Smooth muscle cell (in vitro differentiated cells): ENCODE measurements around the gene DAB2IP. TPM values are rescaled to one million over a fixed set of nuclear protein-coding genes. Genes with fewer than 3 reads are reported as not detected.

Experiments used
- DNase-seq: peaks from one replicate; lab custom pipeline; 2025; ENCODE audit not compliant: unreplicated experiment; lab: John Stamatoyannopoulos, UW
- H2AFZ ChIP-seq: fragments of 200-600 bp; sonication (generic); 2 replicates; pipeline ENCODE4 v1.6.0; 2016; ENCODE audit warnings: antibody characterized with exemption, low read depth, mild to moderate bottlenecking
- H3F3A ChIP-seq: fragments of 200-600 bp; sonication (generic); 2 replicates; pipeline ENCODE4 v1.6.0; 2017; ENCODE audit warnings: antibody characterized with exemption, low read depth
- H3K27ac ChIP-seq: fragments of 200-600 bp; sonication (generic); 2 replicates; pipeline ENCODE4 v1.5.1; 2016; ENCODE audit warnings: low read depth, mild to moderate bottlenecking
- H3K27me3 ChIP-seq: fragments of 200-600 bp; sonication (generic); 2 replicates; pipeline ENCODE4 v1.6.1; 2016; ENCODE audit warnings: low read depth, mild to moderate bottlenecking
- H3K36me3 ChIP-seq: fragments of 200-600 bp; sonication (generic); 2 replicates; pipeline ENCODE4 v1.5.1; 2016; ENCODE audit warnings: low read depth
- H3K4me1 ChIP-seq: fragments of 200-600 bp; sonication (generic); 2 replicates; pipeline ENCODE4 v1.5.1; 2016; ENCODE audit warnings: low read depth
- H3K4me2 ChIP-seq: fragments of 200-600 bp; sonication (generic); 2 replicates; pipeline ENCODE4 v1.6.0; 2016; ENCODE audit warnings: mild to moderate bottlenecking
- H3K4me3 ChIP-seq: fragments of 200-600 bp; sonication (generic); 2 replicates; pipeline ENCODE4 v1.5.1; 2016; ENCODE audit warnings: mild to moderate bottlenecking
- H3K79me2 ChIP-seq: fragments of 200-600 bp; sonication (generic); 2 replicates; pipeline ENCODE4 v1.6.0; 2016; ENCODE audit warnings: low read depth, mild to moderate bottlenecking
- H3K9ac ChIP-seq: fragments of 200-600 bp; sonication (generic); 2 replicates; pipeline ENCODE4 v1.6.0; 2016; ENCODE audit warnings: low read depth
- H3K9me3 ChIP-seq: fragments of 200-600 bp; sonication (generic); replicated peaks from 2 replicates; pipeline ENCODE4 v1.5.1; 2016; ENCODE audit warnings: low read depth
- H4K20me1 ChIP-seq: fragments of 200-600 bp; sonication (generic); 2 replicates; pipeline ENCODE4 v1.6.0; 2016; ENCODE audit warnings: low read depth
- CTCF ChIP-seq: fragments of 200-600 bp; sonication (generic); IDR thresholded peaks from 2 replicates; pipeline ENCODE4 v1.5.1; 2017; ENCODE audit warnings: borderline replicate concordance, mild to moderate bottlenecking, antibody characterized with exemption; ENCODE audit not compliant: insufficient read depth, poor library complexity, severe bottlenecking
- WGBS: methylation state at CpG from one replicate; pipeline ENCODE4 v1.1.7; 2016; ENCODE audit warnings: low lambda C conversion rate; 5-methylcytosine and 5-hydroxymethylcytosine counted together
- polyA plus RNA-seq: library from polyadenylated mRNA; unstranded; fragments of >200 nt; fragmentation: Nextera tagmentation; extraction: Ambion mirVana; gene quantifications from 2 replicates; pipeline ENCODE4 v1.2.1, GENCODE V29; 2016
- total RNA-seq: library from RNA; depleted of rRNA; stranded (reverse); fragments of >200 nt; gene quantifications from 2 replicates; pipeline ENCODE4 v1.2.3, GENCODE V29; 2014

The DAB2IP gene
- 15.5 and 21.6 TPM in 2 replicates for total RNA-seq
- polyA plus RNA-seq, result 10.4 and 14.0 TPM in 2 replicates

- Histone ChIP-seq H3K4me3 (peak within 1 kb of the TSS; percentile 75), H3K27ac (peak within 1 kb of the TSS; percentile 3), H3F3A (peaks cover 3% of the 10 kb centered on the region), H2AFZ (peak within 1 kb of the TSS; percentile 56), H3K36me3 (no peaks in the 10 kb centered on the region), H3K9ac (peak within 1 kb of the TSS; percentile 55), H3K4me2 (peak within 1 kb of the TSS; percentile 99), H3K4me1 (peaks cover 23% of the 10 kb centered on the region), H3K27me3 (no peaks in the 10 kb centered on the region), H3K9me3 (no peaks in the 10 kb centered on the region), H3K79me2 (peaks cover 40% of the 10 kb centered on the region), H4K20me1 (peaks cover 43% of the 10 kb centered on the region)
- peak; percentile 47 for DNase-seq
- no peak for TF ChIP-seq CTCF
- 2% methylated on average over 59 of the region's 79 CpGs for WGBS
Observed at GRCh38 chr9:121651295-121652020, at the start of gene DAB2IP. Gene DAB2IP, plus strand, starts transcription at chr9:121651634. Its CDS starts 142 bp downstream, at chr9:121651776.

GRCh38 chr9:121603028-121603427 is 48.4 kb upstream of the DAB2IP start:
- no peak overlapping the region for H3K4me2 ChIP-seq
- H3F3A ChIP-seq, result peaks cover 9% of the 10 kb centered on the region
- no peak overlapping the region for H3K4me3 ChIP-seq
- no peaks in the 10 kb centered on the region for H3K36me3 ChIP-seq
- H3K27ac ChIP-seq, result no peak overlapping the region
- no peak overlapping the region for H3K9ac ChIP-seq
- peaks cover 33% of the 10 kb centered on the region for H4K20me1 ChIP-seq
- no peaks in the 10 kb centered on the region for H3K9me3 ChIP-seq
- no peaks in the 10 kb centered on the region for H3K27me3 ChIP-seq
- no peak overlapping the region for H2AFZ ChIP-seq
- no peak for TF ChIP-seq CTCF
- 66% methylated on average over 7 of the region's 7 CpGs for WGBS
- DNase-seq, result no peak
- H3K79me2 ChIP-seq, result peaks cover 17% of the 10 kb centered on the region
- peaks cover 7% of the 10 kb centered on the region for H3K4me1 ChIP-seq

GRCh38 chr9:121604242-121604641 is 47.2 kb upstream of the DAB2IP start:
- WGBS, result 42% methylated on average over 4 of the region's 4 CpGs
- no peak for DNase-seq
- peaks cover 33% of the 10 kb centered on the region for H4K20me1 ChIP-seq
- no peak overlapping the region for H3K27ac ChIP-seq
- H3K36me3 ChIP-seq, result no peaks in the 10 kb centered on the region
- H3K4me3 ChIP-seq, result no peak overlapping the region
- H3K79me2 ChIP-seq, result peaks cover 17% of the 10 kb centered on the region
- H3K27me3 ChIP-seq, result no peaks in the 10 kb centered on the region
- peaks cover 9% of the 10 kb centered on the region for H3K4me1 ChIP-seq
- H3F3A ChIP-seq, result peaks cover 15% of the 10 kb centered on the region
- no peaks in the 10 kb centered on the region for H3K9me3 ChIP-seq
- H2AFZ ChIP-seq, result no peak overlapping the region
- H3K4me2 ChIP-seq, result peak overlapping the region; percentile 7
- H3K9ac ChIP-seq, result no peak overlapping the region
- TF ChIP-seq CTCF, result no peak

GRCh38 chr9:121604654-121605053 is 46.8 kb upstream of the DAB2IP start:
- Histone ChIP-seq H3K4me1 (peaks cover 9% of the 10 kb centered on the region), H4K20me1 (peaks cover 37% of the 10 kb centered on the region), H3K27me3 (no peaks in the 10 kb centered on the region), H3K27ac (no peak overlapping the region), H3K4me3 (no peak overlapping the region), H3K79me2 (peaks cover 17% of the 10 kb centered on the region), H3K36me3 (no peaks in the 10 kb centered on the region), H3F3A (peaks cover 17% of the 10 kb centered on the region), H2AFZ (no peak overlapping the region), H3K9me3 (no peaks in the 10 kb centered on the region), H3K4me2 (peak overlapping the region; percentile 7), H3K9ac (no peak overlapping the region)
- 74% methylated on average over 8 of the region's 8 CpGs for WGBS
- TF ChIP-seq CTCF, result no peak
- DNase-seq, result no peak
